22Rv1 (cell line): ENCODE measurements around the gene BPIFB3.

Experiments used
- ZFX ChIP-seq: fragments of 450-650 bp; IDR thresholded peaks from 2 replicates; pipeline ENCODE4 v1.6.1; 2017; ENCODE audit warnings: antibody characterized with exemption, borderline replicate concordance
- TF ChIP-seq, protein P1 (sequence below): fragments of 450-650 bp; IDR thresholded peaks from 2 replicates; pipeline ENCODE4 v1.5.1; 2017; ENCODE audit warnings: mild to moderate bottlenecking

DNA sequence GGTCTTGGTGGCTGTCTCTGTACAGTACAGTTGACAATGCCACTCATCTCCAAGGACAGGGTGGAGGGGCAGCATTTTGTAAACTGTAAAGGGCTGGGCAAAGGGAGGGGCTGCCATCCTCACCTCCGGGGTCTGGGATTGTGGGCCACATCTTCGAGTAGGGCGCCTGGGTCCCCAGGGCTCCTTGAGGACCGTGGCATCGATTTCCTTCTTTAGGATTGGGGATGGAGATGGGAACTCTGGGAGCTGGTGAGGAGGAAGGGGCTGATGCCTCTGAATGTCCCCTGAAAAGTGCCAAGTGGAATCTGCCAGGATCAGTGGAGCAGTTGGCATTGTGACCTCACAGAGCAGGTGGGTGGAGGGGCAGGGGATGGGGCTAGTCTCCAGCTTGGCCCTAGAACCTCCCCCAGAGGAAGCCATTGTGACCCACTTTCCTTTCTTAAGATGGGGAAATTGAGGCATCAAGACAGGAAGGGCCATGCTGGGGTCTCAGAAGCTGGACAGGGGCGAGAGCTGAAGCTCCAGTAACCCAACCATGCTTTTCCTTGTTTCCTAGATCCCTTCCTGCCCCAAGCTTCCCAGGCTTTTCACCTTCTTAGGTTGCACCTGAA is 49.5 kb upstream of the BPIFB3 start, which contains the start of gene SUN5:
- TF ChIP-seq, protein P1, sequence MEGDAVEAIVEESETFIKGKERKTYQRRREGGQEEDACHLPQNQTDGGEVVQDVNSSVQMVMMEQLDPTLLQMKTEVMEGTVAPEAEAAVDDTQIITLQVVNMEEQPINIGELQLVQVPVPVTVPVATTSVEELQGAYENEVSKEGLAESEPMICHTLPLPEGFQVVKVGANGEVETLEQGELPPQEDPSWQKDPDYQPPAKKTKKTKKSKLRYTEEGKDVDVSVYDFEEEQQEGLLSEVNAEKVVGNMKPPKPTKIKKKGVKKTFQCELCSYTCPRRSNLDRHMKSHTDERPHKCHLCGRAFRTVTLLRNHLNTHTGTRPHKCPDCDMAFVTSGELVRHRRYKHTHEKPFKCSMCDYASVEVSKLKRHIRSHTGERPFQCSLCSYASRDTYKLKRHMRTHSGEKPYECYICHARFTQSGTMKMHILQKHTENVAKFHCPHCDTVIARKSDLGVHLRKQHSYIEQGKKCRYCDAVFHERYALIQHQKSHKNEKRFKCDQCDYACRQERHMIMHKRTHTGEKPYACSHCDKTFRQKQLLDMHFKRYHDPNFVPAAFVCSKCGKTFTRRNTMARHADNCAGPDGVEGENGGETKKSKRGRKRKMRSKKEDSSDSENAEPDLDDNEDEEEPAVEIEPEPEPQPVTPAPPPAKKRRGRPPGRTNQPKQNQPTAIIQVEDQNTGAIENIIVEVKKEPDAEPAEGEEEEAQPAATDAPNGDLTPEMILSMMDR = no peak
- no peak for TF ChIP-seq ZFX
